ENCODE results near the gene MINDY4. TPM values are rescaled to one million over a fixed set of nuclear protein-coding genes. Genes with fewer than 3 reads are reported as not detected.

MINDY4 gene
- total RNA-seq, 1 donor from 2014 or later: 5.3 TPM

GRCh38 chr7:30902466-30902865 lies 131.2 kb downstream of the MINDY4 start:
- TF ChIP-seq, protein P1, sequence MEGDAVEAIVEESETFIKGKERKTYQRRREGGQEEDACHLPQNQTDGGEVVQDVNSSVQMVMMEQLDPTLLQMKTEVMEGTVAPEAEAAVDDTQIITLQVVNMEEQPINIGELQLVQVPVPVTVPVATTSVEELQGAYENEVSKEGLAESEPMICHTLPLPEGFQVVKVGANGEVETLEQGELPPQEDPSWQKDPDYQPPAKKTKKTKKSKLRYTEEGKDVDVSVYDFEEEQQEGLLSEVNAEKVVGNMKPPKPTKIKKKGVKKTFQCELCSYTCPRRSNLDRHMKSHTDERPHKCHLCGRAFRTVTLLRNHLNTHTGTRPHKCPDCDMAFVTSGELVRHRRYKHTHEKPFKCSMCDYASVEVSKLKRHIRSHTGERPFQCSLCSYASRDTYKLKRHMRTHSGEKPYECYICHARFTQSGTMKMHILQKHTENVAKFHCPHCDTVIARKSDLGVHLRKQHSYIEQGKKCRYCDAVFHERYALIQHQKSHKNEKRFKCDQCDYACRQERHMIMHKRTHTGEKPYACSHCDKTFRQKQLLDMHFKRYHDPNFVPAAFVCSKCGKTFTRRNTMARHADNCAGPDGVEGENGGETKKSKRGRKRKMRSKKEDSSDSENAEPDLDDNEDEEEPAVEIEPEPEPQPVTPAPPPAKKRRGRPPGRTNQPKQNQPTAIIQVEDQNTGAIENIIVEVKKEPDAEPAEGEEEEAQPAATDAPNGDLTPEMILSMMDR (IDR thresholded peaks at IDR 0.05; ENCODE audit: insufficient read depth, low read length, poor library complexity, severe bottlenecking): no peak
- no peak for DNase-seq (ENCODE audit: low read depth)
- Histone ChIP-seq H3K36me3 (ENCODE audit: control insufficient read depth, insufficient read depth, low read length) (no peaks in the 10 kb centered on the region), H3K4me3 (ENCODE audit: low read depth, low read length) (no peak overlapping the region), H3K27me3 (ENCODE audit: control insufficient read depth, insufficient read depth, low read length) (peaks cover 3% of the 10 kb centered on the region)

DNA sequence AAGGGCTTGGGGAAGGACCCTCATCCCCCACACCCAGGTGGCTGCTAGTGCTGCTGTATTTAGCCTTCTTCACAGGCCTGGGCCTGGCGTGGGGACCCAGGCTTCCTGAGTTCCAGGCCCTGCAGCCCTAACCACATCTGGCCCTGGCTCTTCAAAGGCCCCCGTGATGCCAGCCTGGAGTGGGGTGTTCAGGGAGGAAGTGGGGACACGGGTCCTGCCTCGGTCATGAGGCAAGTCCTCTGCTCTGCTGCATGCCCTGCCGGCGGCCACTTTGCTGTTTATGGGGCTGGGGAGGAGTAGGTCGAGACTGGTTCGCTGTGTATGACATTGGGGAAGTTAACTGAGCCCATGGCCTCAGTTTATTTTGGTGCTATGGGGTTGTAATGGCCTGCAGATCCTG lies 131.9 kb downstream of the MINDY4 start:
- H3K36me3 ChIP-seq (ENCODE audit: control insufficient read depth, insufficient read depth, low read length): no peaks in the 10 kb centered on the region
- TF ChIP-seq, protein P1 (IDR thresholded peaks at IDR 0.05; ENCODE audit: insufficient read depth, low read length, poor library complexity, severe bottlenecking): no peak
- peaks cover 3% of the 10 kb centered on the region for H3K27me3 ChIP-seq (ENCODE audit: control insufficient read depth, insufficient read depth, low read length)
- H3K4me3 ChIP-seq (ENCODE audit: low read depth, low read length): no peak overlapping the region
- DNase-seq (ENCODE audit: low read depth): no peak

- Histone ChIP-seq H3K36me3 (ENCODE audit: control insufficient read depth, insufficient read depth, low read length) (no peaks in the 10 kb centered on the region), H3K4me3 (ENCODE audit: low read depth, low read length) (no peak overlapping the region), H3K27me3 (ENCODE audit: control insufficient read depth, insufficient read depth, low read length) (no peaks in the 10 kb centered on the region)
- DNase-seq (ENCODE audit: low read depth): no peak
- TF ChIP-seq, protein P1 (IDR thresholded peaks at IDR 0.05; ENCODE audit: insufficient read depth, low read length, poor library complexity, severe bottlenecking): no peak
Observed at GRCh38 chr7:30904561-30904960, 133.3 kb downstream of the MINDY4 start.

DNA sequence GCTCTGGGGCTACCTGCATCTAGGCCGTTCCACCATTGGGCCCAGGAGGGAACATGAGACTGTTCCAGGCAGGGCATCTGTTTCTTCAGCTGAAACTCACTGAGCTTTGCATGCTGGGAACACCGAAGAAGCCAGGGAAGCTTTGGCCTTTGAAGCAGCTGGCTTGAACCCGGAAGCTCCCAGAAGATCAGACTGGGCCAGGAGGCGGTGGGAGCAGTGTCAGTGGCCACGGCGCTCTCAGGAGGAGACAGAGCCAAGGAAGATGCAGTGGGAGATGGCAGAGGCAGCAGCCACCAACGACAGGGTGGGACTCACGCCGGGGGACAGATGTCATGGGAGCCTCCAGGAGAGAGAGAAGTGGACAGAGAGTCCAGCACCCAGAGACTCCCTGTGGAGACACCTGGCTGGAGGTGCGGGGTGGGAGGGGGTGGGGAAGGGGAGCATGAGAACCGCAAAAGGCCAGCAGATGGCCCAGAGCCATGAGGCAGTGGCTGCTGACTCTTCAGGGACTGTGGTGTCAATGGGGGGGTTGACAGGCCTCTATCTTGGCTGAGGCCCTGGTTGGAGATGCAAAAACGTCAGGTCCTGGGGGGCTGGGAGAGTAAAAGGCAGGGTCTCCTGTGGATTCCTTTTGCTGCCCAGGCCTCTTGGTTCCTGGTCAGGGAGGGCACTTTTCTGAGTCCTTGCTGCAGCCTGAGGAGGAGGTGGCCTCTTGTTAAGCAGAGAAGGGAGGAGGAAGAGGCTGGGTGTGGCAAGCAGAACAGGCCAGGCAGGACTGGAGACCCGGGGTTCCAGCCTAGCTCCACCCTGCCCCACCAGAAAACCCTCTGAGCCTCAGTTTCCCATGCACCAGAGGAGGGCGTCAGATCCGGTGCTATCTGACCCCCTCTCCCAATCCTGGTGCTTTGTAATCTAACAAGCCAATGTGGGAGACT lies 134.1 kb downstream of the MINDY4 start:
- DNase-seq (ENCODE audit: low read depth): no peak
- Histone ChIP-seq H3K4me3 (ENCODE audit: low read depth, low read length) (no peak overlapping the region), H3K27me3 (ENCODE audit: control insufficient read depth, insufficient read depth, low read length) (no peaks in the 10 kb centered on the region), H3K36me3 (ENCODE audit: control insufficient read depth, insufficient read depth, low read length) (no peaks in the 10 kb centered on the region)
- TF ChIP-seq, protein P1 (IDR thresholded peaks at IDR 0.05; ENCODE audit: insufficient read depth, low read length, poor library complexity, severe bottlenecking): no peak

DNA sequence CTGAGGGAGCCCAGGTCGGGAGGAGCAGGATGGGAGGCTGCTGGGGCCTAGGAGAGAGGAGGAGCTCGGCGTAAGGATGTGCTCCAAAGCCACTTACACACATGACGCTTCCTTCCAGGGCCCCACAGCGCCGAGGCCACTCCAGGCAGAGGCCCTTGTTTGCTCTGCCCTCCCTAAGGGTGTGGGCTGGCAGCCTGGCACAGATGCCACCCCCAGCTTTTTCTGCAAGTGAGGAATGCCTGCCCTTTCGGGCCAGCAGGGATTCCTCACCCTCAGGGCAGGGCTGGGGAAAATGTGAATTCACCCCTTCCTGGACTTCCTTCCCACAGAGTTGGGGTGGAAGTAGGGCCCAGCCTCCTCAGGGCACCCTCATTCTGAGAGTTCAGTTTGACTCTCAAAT lies 134.8 kb downstream of the MINDY4 start:
- no peak overlapping the region for H3K4me3 ChIP-seq (ENCODE audit: low read depth, low read length)
- no peaks in the 10 kb centered on the region for H3K36me3 ChIP-seq (ENCODE audit: control insufficient read depth, insufficient read depth, low read length)
- H3K27me3 ChIP-seq (ENCODE audit: control insufficient read depth, insufficient read depth, low read length): no peaks in the 10 kb centered on the region
- TF ChIP-seq, protein P1 (IDR thresholded peaks at IDR 0.05; ENCODE audit: insufficient read depth, low read length, poor library complexity, severe bottlenecking): no peak
- DNase-seq (ENCODE audit: low read depth): no peak
